Liver (tissue), 9 donors: ENCODE results near the gene OLIG2. TPM values are rescaled to one million over a fixed set of nuclear protein-coding genes. Genes with fewer than 3 reads are reported as not detected.

Source experiments
- DNase-seq: peaks from one replicate; pipeline ENCODE4 v3.0.0-alpha.2; 2017; ENCODE audit warnings: low spot score
- H3K27ac ChIP-seq, 2 donors: one replicate each; pipeline ENCODE4 v1.7.0; 2013; ENCODE audit warnings: inconsistent platforms in 2 of 2, low read length in 2 of 2, control low read depth in 1 of 2, low read depth in 1 of 2, mild to moderate bottlenecking in 1 of 2
- H3K27me3 ChIP-seq, 4 donors: one replicate each; pipeline versions ENCODE4 v1.6.1 to v1.7.0; 2013; ENCODE audit warnings: low read length in 3 of 4, inconsistent platforms in 1 of 4, mild to moderate bottlenecking in 1 of 4, moderate library complexity in 1 of 4; ENCODE audit not compliant: control insufficient read depth in 4 of 4, insufficient read depth in 4 of 4
- H3K36me3 ChIP-seq, 4 donors: one replicate each; pipeline versions ENCODE4 v1.6.1 to v1.7.0; 2013; ENCODE audit warnings: low read length in 3 of 4, mild to moderate bottlenecking in 3 of 4, low read depth in 1 of 4, moderate library complexity in 1 of 4; ENCODE audit not compliant: control insufficient read depth in 4 of 4, insufficient read depth in 3 of 4
- H3K4me1 ChIP-seq, 4 donors: one replicate each; pipeline versions ENCODE4 v1.6.1 to v1.7.0; 2013; ENCODE audit warnings: low read length in 3 of 4, mild to moderate bottlenecking in 3 of 4, moderate library complexity in 1 of 4; ENCODE audit not compliant: control insufficient read depth in 4 of 4, insufficient read depth in 4 of 4
- H3K4me3 ChIP-seq, 3 donors: one replicate each; pipeline versions ENCODE4 v1.6.1 to v1.7.0; 2013; ENCODE audit warnings: low read length in 3 of 3, control low read depth in 1 of 3, low read depth in 1 of 3, mild to moderate bottlenecking in 1 of 3
- H3K9ac ChIP-seq, 2 donors: one replicate each; pipeline ENCODE4 v1.7.0; 2013; ENCODE audit warnings: low read length in 2 of 2, mild to moderate bottlenecking in 2 of 2, moderate library complexity in 2 of 2, control low read depth in 1 of 2, low read depth in 1 of 2
- H3K9me3 ChIP-seq, 4 donors: one replicate each; pipeline versions ENCODE4 v1.6.1 to v1.7.0; 2013; ENCODE audit warnings: low read length in 3 of 4; ENCODE audit not compliant: control insufficient read depth in 4 of 4
- CTCF ChIP-seq: fragments of 150-350 bp; IDR thresholded peaks from 2 replicates; pipeline ENCODE4 v1.5.1; 2017; ENCODE audit warnings: improper control_type of control experiment, low read depth, low read length; ENCODE audit not compliant: missing input control
- EGR1 ChIP-seq, 2 donors: IDR thresholded peaks; 2 replicates each; pipeline ENCODE4 v1.6.1; 2016 to 2018; ENCODE audit warnings: antibody characterized with exemption in 2 of 2, low read depth in 2 of 2
- FOXA1 ChIP-seq: IDR thresholded peaks from 2 replicates; pipeline ENCODE4 v1.6.1; 2016; ENCODE audit warnings: antibody characterized with exemption
- FOXA2 ChIP-seq: IDR thresholded peaks from 2 replicates; pipeline ENCODE4 v1.6.1; 2016; ENCODE audit warnings: antibody characterized with exemption
- GABPA ChIP-seq, 2 donors: IDR thresholded peaks in 1 of 2; conservative IDR thresholded peaks in 1 of 2; 2 replicates each; pipeline ENCODE4 v1.6.1; 2016; ENCODE audit warnings: antibody characterized with exemption in 2 of 2, mild to moderate bottlenecking in 1 of 2, moderate library complexity in 1 of 2
- HNF4A ChIP-seq, 2 donors: conservative IDR thresholded peaks; 2 replicates each; pipeline ENCODE4 v1.6.1; 2016; ENCODE audit warnings: antibody characterized with exemption in 2 of 2, mild to moderate bottlenecking in 2 of 2
- HNF4G ChIP-seq: IDR thresholded peaks from 2 replicates; pipeline ENCODE4 v1.6.1; 2016; ENCODE audit warnings: antibody characterized with exemption
- JUND ChIP-seq, 2 donors: IDR thresholded peaks; 2 replicates each; pipeline ENCODE4 v1.6.1; 2016; ENCODE audit warnings: antibody characterized with exemption in 2 of 2
- MAX ChIP-seq: IDR thresholded peaks from 2 replicates; pipeline ENCODE4 v1.6.1; 2016; ENCODE audit warnings: antibody characterized with exemption
- NR2F2 ChIP-seq: IDR thresholded peaks from 2 replicates; pipeline ENCODE4 v1.6.1; 2016; ENCODE audit warnings: antibody characterized with exemption
- RAD21 ChIP-seq, 2 donors: IDR thresholded peaks; 2 replicates each; pipeline ENCODE4 v1.6.1; 2016; ENCODE audit warnings: antibody characterized with exemption in 2 of 2, mild to moderate bottlenecking in 2 of 2
- RXRA ChIP-seq, 2 donors: IDR thresholded peaks; 2 replicates each; pipeline ENCODE4 v1.6.1; 2017 to 2018; ENCODE audit warnings: antibody characterized with exemption in 2 of 2, mild to moderate bottlenecking in 1 of 2
- SP1 ChIP-seq: IDR thresholded peaks from 2 replicates; pipeline ENCODE4 v1.6.1; 2018; ENCODE audit warnings: antibody characterized with exemption, mild to moderate bottlenecking
- TAF1 ChIP-seq: conservative IDR thresholded peaks from 2 replicates; pipeline ENCODE4 v1.6.1; 2016; ENCODE audit warnings: antibody characterized with exemption, mild to moderate bottlenecking
- YY1 ChIP-seq: IDR thresholded peaks from 2 replicates; pipeline ENCODE4 v1.6.1; 2016; ENCODE audit warnings: antibody characterized with exemption, mild to moderate bottlenecking
- WGBS: extraction: QIAGEN DNeasy Blood & Tissue Kit; methylation state at CpG from one replicate; pipeline ENCODE4 v1.1.7; 2013; 5-methylcytosine and 5-hydroxymethylcytosine counted together
- polyA plus RNA-seq, 2 donors: library from polyadenylated mRNA; stranded (reverse) in 1 of 2; unstranded in 1 of 2; fragments of 200-250 nt in 1 of 2; fragments of >200 nt in 1 of 2; fragmentation: Nextera tagmentation in 1 of 2; extraction: Ambion mirVana in 1 of 2; gene quantifications; one replicate each; pipeline versions ENCODE4 v1.2.1 to v1.2.3, GENCODE V29; 2013 to 2015
- total RNA-seq, 2 donors: library from RNA; depleted of rRNA; stranded (reverse); fragments of >200 nt; gene quantifications; one replicate each; pipeline ENCODE4 v1.2.3, GENCODE V29; 2014
- TF ChIP-seq, protein P1 (sequence below): IDR thresholded peaks from 2 replicates; pipeline ENCODE4 v1.6.1; 2016; ENCODE audit warnings: antibody characterized with exemption
- TF ChIP-seq, protein P2 (sequence below): IDR thresholded peaks from 2 replicates; pipeline ENCODE4 v1.6.1; 2016; ENCODE audit warnings: antibody characterized with exemption, mild to moderate bottlenecking
- TF ChIP-seq, protein P3 (sequence below): IDR thresholded peaks from 2 replicates; pipeline ENCODE4 v1.6.1; 2016; ENCODE audit warnings: antibody characterized with exemption
- donor health status: healthy.
- donor health status: healthy.
- donor health status: healthy.
- donor health status: healthy.
- donor health status: healthy.

Gene OLIG2
- total and polyA plus RNA-seq, 4 donors: not detected

- no peak for DNase-seq
- TF ChIP-seq CTCF (no peak), RXRA (IDR thresholded peaks at IDR 0.05) (no peak), SP1 (no peak), FOXA1 (no peak), GABPA (IDR thresholded peaks at IDR 0.05 in 1 of 2, conservative IDR thresholded peaks at IDR 0.05 in 1 of 2) (no peak), HNF4A (conservative IDR thresholded peaks at IDR 0.05) (no peak), HNF4G (no peak), JUND (IDR thresholded peaks at IDR 0.05) (no peak), YY1 (no peak), EGR1 (IDR thresholded peaks at IDR 0.05; ENCODE audit: low read depth in 2 of 2) (no peak), TAF1 (no peak), MAX (no peak), RAD21 (IDR thresholded peaks at IDR 0.05) (no peak), NR2F2 (no peak), FOXA2 (no peak)
- TF ChIP-seq, protein P1, sequence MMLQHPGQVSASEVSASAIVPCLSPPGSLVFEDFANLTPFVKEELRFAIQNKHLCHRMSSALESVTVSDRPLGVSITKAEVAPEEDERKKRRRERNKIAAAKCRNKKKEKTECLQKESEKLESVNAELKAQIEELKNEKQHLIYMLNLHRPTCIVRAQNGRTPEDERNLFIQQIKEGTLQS: no peak
- TF ChIP-seq, protein P2, sequence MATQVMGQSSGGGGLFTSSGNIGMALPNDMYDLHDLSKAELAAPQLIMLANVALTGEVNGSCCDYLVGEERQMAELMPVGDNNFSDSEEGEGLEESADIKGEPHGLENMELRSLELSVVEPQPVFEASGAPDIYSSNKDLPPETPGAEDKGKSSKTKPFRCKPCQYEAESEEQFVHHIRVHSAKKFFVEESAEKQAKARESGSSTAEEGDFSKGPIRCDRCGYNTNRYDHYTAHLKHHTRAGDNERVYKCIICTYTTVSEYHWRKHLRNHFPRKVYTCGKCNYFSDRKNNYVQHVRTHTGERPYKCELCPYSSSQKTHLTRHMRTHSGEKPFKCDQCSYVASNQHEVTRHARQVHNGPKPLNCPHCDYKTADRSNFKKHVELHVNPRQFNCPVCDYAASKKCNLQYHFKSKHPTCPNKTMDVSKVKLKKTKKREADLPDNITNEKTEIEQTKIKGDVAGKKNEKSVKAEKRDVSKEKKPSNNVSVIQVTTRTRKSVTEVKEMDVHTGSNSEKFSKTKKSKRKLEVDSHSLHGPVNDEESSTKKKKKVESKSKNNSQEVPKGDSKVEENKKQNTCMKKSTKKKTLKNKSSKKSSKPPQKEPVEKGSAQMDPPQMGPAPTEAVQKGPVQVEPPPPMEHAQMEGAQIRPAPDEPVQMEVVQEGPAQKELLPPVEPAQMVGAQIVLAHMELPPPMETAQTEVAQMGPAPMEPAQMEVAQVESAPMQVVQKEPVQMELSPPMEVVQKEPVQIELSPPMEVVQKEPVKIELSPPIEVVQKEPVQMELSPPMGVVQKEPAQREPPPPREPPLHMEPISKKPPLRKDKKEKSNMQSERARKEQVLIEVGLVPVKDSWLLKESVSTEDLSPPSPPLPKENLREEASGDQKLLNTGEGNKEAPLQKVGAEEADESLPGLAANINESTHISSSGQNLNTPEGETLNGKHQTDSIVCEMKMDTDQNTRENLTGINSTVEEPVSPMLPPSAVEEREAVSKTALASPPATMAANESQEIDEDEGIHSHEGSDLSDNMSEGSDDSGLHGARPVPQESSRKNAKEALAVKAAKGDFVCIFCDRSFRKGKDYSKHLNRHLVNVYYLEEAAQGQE: no peak
- TF ChIP-seq, protein P3, sequence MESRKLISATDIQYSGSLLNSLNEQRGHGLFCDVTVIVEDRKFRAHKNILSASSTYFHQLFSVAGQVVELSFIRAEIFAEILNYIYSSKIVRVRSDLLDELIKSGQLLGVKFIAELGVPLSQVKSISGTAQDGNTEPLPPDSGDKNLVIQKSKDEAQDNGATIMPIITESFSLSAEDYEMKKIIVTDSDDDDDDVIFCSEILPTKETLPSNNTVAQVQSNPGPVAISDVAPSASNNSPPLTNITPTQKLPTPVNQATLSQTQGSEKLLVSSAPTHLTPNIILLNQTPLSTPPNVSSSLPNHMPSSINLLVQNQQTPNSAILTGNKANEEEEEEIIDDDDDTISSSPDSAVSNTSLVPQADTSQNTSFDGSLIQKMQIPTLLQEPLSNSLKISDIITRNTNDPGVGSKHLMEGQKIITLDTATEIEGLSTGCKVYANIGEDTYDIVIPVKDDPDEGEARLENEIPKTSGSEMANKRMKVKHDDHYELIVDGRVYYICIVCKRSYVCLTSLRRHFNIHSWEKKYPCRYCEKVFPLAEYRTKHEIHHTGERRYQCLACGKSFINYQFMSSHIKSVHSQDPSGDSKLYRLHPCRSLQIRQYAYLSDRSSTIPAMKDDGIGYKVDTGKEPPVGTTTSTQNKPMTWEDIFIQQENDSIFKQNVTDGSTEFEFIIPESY: no peak
- Histone ChIP-seq H3K27me3 (peaks cover 1 to 13% (median 4%) of the 10 kb centered on the region in 4 donors), H3K4me1 (peaks cover 0 to 8% (median 5%) of the 10 kb centered on the region in 4 donors), H3K36me3 (no peaks in the 10 kb centered on the region), H3K4me3 (no peak overlapping the region), H3K9ac (no peak overlapping the region), H3K27ac (no peak overlapping the region), H3K9me3 (peaks cover 0 to 3% (median 1%) of the 10 kb centered on the region in 4 donors)
- 43% methylated on average over 18 of the region's 18 CpGs for WGBS
These were observed 39.1 kb downstream of the OLIG2 start for GRCh38 chr21:33064623-33065390.
